ENCODE data around the gene CLASP2.

CLASP2 gene

DNA sequence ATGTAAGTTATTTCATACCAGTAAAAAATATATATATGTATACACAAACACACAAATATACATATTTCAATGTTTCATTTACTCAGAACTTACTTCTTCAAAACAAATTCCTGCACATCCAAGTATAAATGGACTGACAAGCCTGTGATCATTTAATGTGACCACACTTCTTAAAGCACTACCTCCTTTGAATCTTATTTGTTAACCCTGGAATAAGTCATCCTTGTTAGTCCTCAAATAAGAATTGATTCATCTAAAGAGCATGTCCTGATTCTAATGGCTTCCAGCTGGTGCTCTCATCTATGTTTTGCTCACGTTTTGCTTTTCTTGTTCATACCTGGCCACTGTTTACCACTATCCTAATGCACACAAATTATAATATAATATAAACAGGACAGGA, 173.9 kb downstream of the CLASP2 start:
- Histone ChIP-seq H3K36me3 (ENCODE audit: insufficient read depth, low read length) (peaks cover 46% of the 10 kb centered on the region), H2AFZ (ENCODE audit: low read depth, low read length) (no peak overlapping the region), H3K4me3 (ENCODE audit: low read length) (no peak overlapping the region), H3K4me1 (ENCODE audit: insufficient read depth, low read length) (no peaks in the 10 kb centered on the region), H3K9me3 (ENCODE audit: low read length) (peaks cover 5% of the 10 kb centered on the region), H3K27me3 (ENCODE audit: insufficient read depth, low read length) (no peaks in the 10 kb centered on the region)

DNA sequence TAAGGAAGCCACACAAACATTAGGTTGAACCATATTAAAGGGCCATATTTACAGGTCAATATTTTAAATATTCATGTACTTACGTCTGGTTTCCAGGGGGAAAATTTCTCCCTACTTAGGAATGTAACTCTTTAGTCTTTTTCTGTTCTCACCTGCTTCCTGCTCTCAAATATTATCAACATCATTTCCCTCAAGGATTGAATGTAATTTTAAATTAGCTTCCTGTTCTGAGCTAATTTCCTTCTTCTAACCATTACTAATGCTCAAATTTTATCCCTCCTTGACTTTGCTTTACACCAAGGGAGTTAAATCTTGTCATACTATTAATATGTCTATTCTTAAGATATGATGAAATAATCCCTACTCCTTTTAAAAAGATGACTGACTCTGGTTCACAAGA, 174.5 kb downstream of the CLASP2 start:
- Histone ChIP-seq H3K27me3 (ENCODE audit: insufficient read depth, low read length) (no peaks in the 10 kb centered on the region), H2AFZ (ENCODE audit: low read depth, low read length) (no peak overlapping the region), H3K36me3 (ENCODE audit: insufficient read depth, low read length) (peaks cover 45% of the 10 kb centered on the region), H3K4me1 (ENCODE audit: insufficient read depth, low read length) (no peaks in the 10 kb centered on the region), H3K4me3 (ENCODE audit: low read length) (no peak overlapping the region), H3K9me3 (ENCODE audit: low read length) (peaks cover 1% of the 10 kb centered on the region)

DNA sequence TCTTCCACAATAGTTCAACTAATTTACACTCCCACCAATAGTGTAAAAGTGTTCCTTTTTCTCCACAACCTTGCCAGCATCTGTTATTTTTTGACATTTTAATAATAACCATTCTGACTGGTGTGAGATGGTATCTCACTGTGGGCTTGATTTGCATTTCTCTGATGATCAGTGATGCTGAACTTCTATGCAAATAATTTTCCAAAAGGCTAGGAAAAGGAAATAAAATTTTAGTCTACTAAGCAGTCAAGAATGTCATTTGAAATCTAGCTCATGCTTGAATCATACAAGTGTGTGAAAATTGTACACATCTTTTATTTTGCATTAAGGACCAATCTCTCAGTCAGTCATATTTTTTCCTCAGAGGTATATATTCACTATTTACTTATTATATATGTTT, 176.1 kb downstream of the CLASP2 start:
- no peaks in the 10 kb centered on the region for H3K27me3 ChIP-seq (ENCODE audit: insufficient read depth, low read length)
- H2AFZ ChIP-seq (ENCODE audit: low read depth, low read length), result no peak overlapping the region
- peaks cover 52% of the 10 kb centered on the region for H3K36me3 ChIP-seq (ENCODE audit: insufficient read depth, low read length)

DNA sequence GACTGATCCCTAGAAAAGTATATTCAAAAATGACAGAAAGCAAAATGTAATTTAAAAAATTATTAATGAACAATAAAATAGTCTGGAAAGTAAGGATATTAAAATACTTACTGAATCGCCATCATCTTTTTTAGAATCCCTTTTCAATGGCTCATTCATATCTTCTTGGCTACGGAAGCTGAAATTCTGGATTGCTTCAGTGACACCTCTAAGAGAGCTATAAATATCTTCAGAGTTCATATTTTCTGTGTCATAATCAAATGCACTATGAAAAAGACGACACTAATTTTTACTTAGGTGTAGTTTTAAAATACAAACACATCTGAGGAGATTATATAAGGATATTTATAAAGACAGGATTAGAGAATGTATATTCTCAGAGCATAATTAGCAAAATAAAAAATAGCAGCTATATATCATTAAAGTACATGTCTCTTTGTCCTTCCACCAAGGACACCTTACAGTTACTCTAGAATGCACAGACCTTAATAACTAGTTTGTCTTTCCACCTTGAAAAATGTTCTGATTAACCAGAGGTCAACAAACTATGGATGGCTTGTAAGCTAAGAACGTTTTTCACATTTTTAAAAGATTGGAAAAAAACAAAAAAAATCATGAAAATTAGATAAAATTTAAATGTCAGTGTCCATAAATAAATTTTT, 179.2 kb downstream of the CLASP2 start:
- Histone ChIP-seq H3K9me3 (ENCODE audit: low read length) (no peaks in the 10 kb centered on the region), H3K4me1 (ENCODE audit: insufficient read depth, low read length) (no peaks in the 10 kb centered on the region), H3K27me3 (ENCODE audit: insufficient read depth, low read length) (no peaks in the 10 kb centered on the region), H2AFZ (ENCODE audit: low read depth, low read length) (no peak overlapping the region), H3K36me3 (ENCODE audit: insufficient read depth, low read length) (peaks cover 62% of the 10 kb centered on the region), H3K4me3 (ENCODE audit: low read length) (no peak overlapping the region)

More for the DNA sequence above, 176.1 kb downstream of the CLASP2 start:
- no peak overlapping the region for H3K4me3 ChIP-seq (ENCODE audit: low read length)
- no peaks in the 10 kb centered on the region for H3K4me1 ChIP-seq (ENCODE audit: insufficient read depth, low read length)
- H3K9me3 ChIP-seq (ENCODE audit: low read length), result peaks cover 1% of the 10 kb centered on the region

DNA sequence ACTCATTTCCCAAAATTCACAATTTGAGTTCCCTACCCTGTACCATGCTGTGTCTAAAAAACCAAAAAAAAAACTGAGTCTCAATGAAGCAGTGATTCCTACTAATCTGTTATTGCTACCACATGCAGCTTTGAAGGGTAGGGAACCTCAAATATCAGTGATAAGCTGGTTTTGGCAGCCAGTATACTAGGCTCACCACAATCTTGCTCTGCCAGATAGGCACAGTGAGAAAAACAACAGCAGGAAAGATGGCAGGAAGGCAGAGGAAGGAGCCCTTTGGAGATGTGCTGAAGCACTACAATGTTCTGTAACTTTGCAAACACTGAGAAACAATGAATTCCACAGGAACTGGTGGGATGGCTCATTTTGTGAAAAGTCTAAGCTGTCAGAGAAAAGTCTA, 180.9 kb downstream of the CLASP2 start:
- no peaks in the 10 kb centered on the region for H3K9me3 ChIP-seq (ENCODE audit: low read length)
- H2AFZ ChIP-seq (ENCODE audit: low read depth, low read length), result no peak overlapping the region
- peaks cover 69% of the 10 kb centered on the region for H3K36me3 ChIP-seq (ENCODE audit: insufficient read depth, low read length)
- no peaks in the 10 kb centered on the region for H3K27me3 ChIP-seq (ENCODE audit: insufficient read depth, low read length)
- no peaks in the 10 kb centered on the region for H3K4me1 ChIP-seq (ENCODE audit: insufficient read depth, low read length)
- H3K4me3 ChIP-seq (ENCODE audit: low read length), result no peak overlapping the region

DNA sequence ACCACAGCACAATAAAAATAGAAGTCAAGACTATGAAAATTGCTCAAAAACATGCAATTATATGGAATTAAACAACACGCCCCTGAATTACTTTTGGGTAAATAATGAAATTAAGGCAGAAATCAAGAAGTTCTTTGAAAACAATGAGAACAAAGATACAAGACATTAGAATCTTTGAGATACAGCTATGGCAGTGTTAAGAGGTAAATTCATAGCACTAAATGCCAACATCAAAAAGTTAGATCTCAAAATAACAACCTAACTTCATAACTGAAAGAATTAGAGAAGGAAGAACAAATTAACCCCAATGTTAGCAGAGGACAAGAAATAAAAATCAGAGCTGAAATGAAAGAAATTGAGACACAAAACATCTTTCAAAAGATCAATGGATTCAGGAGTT, 191.3 kb downstream of the CLASP2 start:
- no peak overlapping the region for H2AFZ ChIP-seq (ENCODE audit: low read depth, low read length)
- H3K9me3 ChIP-seq (ENCODE audit: low read length), result peaks cover 8% of the 10 kb centered on the region
- peaks cover 13% of the 10 kb centered on the region for H3K36me3 ChIP-seq (ENCODE audit: insufficient read depth, low read length)
- no peaks in the 10 kb centered on the region for H3K27me3 ChIP-seq (ENCODE audit: insufficient read depth, low read length)
- H3K4me1 ChIP-seq (ENCODE audit: insufficient read depth, low read length), result peaks cover 2% of the 10 kb centered on the region
- H3K4me3 ChIP-seq (ENCODE audit: low read length), result no peak overlapping the region

DNA sequence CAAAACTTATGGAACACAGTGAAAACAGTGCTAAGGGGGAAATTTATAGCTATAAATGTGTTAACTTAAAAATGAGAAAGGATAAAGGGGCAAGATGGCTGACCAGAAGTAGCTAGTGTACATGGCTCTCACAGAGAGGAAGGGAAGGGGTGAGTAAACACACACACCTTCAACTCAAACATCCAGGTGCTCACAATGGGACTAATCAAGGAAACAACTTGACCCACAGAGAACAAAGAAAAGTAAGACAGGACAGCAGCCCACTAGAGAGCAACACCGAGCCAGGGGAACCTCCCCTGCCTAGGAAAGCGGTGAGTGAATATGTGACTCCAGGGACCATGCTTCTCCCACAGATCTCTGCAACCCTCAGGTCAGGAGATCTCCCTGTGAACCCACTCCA, 192.8 kb downstream of the CLASP2 start:
- Histone ChIP-seq H3K4me3 (ENCODE audit: low read length) (no peak overlapping the region), H3K27me3 (ENCODE audit: insufficient read depth, low read length) (no peaks in the 10 kb centered on the region), H3K9me3 (ENCODE audit: low read length) (peaks cover 5% of the 10 kb centered on the region), H3K36me3 (ENCODE audit: insufficient read depth, low read length) (peaks cover 7% of the 10 kb centered on the region), H2AFZ (ENCODE audit: low read depth, low read length) (no peak overlapping the region), H3K4me1 (ENCODE audit: insufficient read depth, low read length) (peaks cover 2% of the 10 kb centered on the region)

DNA sequence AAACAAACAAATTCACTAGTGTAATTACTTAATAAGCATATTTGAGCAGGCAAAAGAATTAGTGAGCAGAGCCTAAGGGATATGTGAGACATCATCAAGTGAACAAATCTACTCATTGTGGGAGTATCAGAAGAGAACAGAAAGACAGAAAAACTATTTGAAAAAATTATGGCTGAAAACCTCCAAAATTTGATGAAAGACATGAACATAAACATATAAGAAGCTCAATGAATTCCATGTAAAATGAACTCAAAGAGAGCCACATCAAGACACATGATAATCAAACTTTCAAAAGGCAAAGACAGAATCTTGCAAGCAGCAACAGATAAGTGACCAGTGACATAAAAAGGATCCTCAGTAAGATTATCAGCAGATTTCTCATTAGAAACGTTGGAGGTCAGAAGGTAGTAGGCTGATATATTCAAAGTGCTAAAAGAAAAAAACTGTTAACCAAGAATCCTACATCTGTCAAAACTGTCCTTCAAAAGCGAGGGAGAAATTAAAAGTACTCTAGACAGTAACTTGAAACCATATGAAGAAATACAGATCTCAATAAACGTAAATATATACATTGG, 194.9 kb downstream of the CLASP2 start:
- H2AFZ ChIP-seq (ENCODE audit: low read depth, low read length), result no peak overlapping the region
- H3K4me3 ChIP-seq (ENCODE audit: low read length), result no peak overlapping the region
- H3K27me3 ChIP-seq (ENCODE audit: insufficient read depth, low read length), result no peaks in the 10 kb centered on the region
- H3K4me1 ChIP-seq (ENCODE audit: insufficient read depth, low read length), result peaks cover 2% of the 10 kb centered on the region
- H3K9me3 ChIP-seq (ENCODE audit: low read length), result peaks cover 5% of the 10 kb centered on the region
- peaks cover 11% of the 10 kb centered on the region for H3K36me3 ChIP-seq (ENCODE audit: insufficient read depth, low read length)

DNA sequence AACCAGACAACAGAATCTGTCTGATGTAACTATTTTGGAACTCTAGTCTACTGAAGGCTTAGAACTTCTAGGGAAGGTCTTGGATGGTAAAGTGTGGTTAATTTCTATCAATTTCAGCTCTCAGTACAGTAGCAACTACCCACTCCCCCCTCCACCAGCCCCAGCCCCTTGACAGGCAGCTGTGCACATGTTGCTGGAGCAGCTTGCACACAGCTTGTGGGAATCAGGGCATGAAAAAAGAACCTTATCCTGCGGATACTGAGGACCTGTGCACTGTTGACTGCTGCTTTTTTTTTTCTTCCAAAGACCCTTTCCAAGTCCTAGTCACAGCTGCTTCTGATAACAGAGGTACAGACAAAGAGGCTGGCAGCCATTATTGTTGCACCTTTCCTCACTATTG, 196.3 kb downstream of the CLASP2 start:
- no peaks in the 10 kb centered on the region for H3K27me3 ChIP-seq (ENCODE audit: insufficient read depth, low read length)
- H3K9me3 ChIP-seq (ENCODE audit: low read length), result peaks cover 5% of the 10 kb centered on the region
- peaks cover 2% of the 10 kb centered on the region for H3K4me1 ChIP-seq (ENCODE audit: insufficient read depth, low read length)

DNA sequence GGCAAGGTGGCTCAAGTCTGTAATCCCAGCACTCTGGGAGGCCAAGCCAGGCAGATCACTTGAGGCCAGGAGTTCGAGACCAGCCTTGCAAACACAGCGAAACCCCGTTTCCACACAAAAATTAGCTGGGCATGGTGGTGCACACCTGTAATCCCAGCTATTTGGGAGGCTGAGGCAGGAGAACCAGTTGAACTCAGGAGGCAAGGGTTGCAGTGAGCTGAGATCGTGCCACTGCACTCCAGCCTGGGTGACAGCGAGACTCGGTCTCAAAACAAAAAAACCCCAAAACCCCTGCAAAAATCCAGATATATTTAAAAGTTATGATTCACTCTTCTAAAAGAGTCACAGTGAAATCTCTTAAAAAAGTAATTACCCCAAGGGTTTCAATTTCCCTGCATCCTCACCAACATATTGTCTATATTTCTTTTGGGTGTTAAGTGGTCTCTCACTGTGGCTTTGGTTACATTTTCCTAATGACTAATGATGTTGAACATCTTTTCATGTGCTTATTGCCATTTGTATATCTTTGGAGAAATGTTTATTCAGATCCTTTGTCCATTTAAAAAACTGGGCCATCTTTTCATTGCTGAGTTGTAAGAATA, 204.7 kb downstream of the CLASP2 start:
- Histone ChIP-seq H3K4me3 (ENCODE audit: low read length) (no peak overlapping the region), H3K9me3 (ENCODE audit: low read length) (peaks cover 3% of the 10 kb centered on the region), H3K4me1 (ENCODE audit: insufficient read depth, low read length) (no peaks in the 10 kb centered on the region), H3K27me3 (ENCODE audit: insufficient read depth, low read length) (no peaks in the 10 kb centered on the region), H3K36me3 (ENCODE audit: insufficient read depth, low read length) (peaks cover 31% of the 10 kb centered on the region), H2AFZ (ENCODE audit: low read depth, low read length) (no peak overlapping the region)

More for the DNA sequence above, 196.3 kb downstream of the CLASP2 start:
- Histone ChIP-seq H3K36me3 (ENCODE audit: insufficient read depth, low read length) (peaks cover 17% of the 10 kb centered on the region), H3K4me3 (ENCODE audit: low read length) (no peak overlapping the region), H2AFZ (ENCODE audit: low read depth, low read length) (no peak overlapping the region)

DNA sequence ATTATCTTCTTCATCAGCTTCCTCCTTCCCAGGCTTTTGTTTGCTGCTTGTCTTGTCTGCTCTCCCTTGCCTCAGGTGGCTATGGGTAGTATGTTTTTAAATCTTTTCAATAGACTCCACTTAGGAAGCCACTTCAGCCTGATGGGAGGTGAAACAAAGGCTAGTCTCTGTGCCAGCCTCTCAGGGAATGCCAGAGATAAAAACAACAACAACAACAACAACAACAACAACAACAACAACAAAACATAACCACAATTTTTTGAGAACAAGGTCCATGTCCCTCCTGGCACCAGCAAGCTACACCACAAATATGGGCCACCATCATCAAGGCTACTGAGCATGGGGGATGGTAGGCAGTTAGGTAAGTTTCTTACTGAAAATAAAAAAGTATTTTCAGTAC, 213.0 kb downstream of the CLASP2 start:
- Histone ChIP-seq H3K4me3 (ENCODE audit: low read length) (no peak overlapping the region), H2AFZ (ENCODE audit: low read depth, low read length) (no peak overlapping the region), H3K27me3 (ENCODE audit: insufficient read depth, low read length) (no peaks in the 10 kb centered on the region), H3K9me3 (ENCODE audit: low read length) (peaks cover 21% of the 10 kb centered on the region), H3K4me1 (ENCODE audit: insufficient read depth, low read length) (no peaks in the 10 kb centered on the region), H3K36me3 (ENCODE audit: insufficient read depth, low read length) (peaks cover 42% of the 10 kb centered on the region)

DNA sequence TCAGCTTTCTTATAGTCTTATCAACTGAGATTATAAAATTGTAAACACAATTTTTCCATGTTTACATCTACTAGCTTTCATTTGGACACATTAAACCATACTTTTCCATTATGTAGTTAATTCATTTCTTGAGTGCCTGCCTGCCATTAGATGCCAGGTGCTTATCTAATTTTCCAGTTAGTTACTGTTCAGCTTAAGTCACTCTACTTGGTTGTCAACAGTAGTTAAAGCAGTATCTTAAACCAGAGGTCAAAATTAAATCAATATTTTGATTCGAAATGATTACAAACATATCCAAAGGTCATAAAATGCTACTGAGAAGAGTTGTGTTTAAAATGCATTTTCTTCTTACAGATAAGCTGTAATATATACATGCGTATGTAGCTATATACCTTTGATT, 221.6 kb downstream of the CLASP2 start:
- Histone ChIP-seq H3K4me3 (ENCODE audit: low read length) (no peak overlapping the region), H3K4me1 (ENCODE audit: insufficient read depth, low read length) (no peaks in the 10 kb centered on the region), H3K36me3 (ENCODE audit: insufficient read depth, low read length) (peaks cover 15% of the 10 kb centered on the region), H3K9me3 (ENCODE audit: low read length) (peaks cover 4% of the 10 kb centered on the region), H3K27me3 (ENCODE audit: insufficient read depth, low read length) (no peaks in the 10 kb centered on the region), H2AFZ (ENCODE audit: low read depth, low read length) (no peak overlapping the region)

DNA sequence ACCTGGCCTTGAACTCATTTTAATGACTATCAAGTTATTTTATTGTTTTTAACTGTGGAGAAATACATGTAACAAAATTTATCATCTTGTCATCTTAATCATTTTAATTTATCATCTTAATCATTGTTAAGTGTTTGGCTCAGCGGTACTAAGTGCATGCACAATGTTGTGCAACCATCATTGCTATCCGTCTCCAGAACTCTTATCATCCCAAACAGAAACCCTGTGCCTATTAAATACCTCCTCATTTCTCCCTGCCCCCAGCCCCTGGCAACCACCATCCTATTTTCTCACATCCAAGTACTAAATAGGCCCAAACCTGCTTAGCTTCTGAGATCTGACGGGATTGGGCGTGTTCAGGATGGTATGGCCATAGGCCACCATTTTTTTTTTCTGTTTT, 226.3 kb downstream of the CLASP2 start:
- H3K4me3 ChIP-seq (ENCODE audit: low read length), result no peak overlapping the region
- H3K9me3 ChIP-seq (ENCODE audit: low read length), result no peaks in the 10 kb centered on the region
- peaks cover 2% of the 10 kb centered on the region for H3K36me3 ChIP-seq (ENCODE audit: insufficient read depth, low read length)
- no peaks in the 10 kb centered on the region for H3K4me1 ChIP-seq (ENCODE audit: insufficient read depth, low read length)
- H3K27me3 ChIP-seq (ENCODE audit: insufficient read depth, low read length), result no peaks in the 10 kb centered on the region
- no peak overlapping the region for H2AFZ ChIP-seq (ENCODE audit: low read depth, low read length)
